Brain microvascular endothelial cell (primary cell): ENCODE results near the gene POP4.

Source experiments
- DNase-seq: peaks from one replicate; pipeline ENCODE4 v3.0.0-alpha.2; 2020
- H3K27ac ChIP-seq: fragments of 250-450 bp; sonication (Bioruptor Pico); 2 replicates; pipeline ENCODE4 v1.5.1; 2020; ENCODE audit warnings: mild to moderate bottlenecking, moderate library complexity
- H3K27me3 ChIP-seq: fragments of 250-450 bp; sonication (Bioruptor Pico); replicated peaks from 2 replicates; pipeline ENCODE4 v1.5.1; 2020; ENCODE audit warnings: mild to moderate bottlenecking
- H3K36me3 ChIP-seq: fragments of 250-450 bp; sonication (Bioruptor Pico); replicated peaks from 2 replicates; pipeline ENCODE4 v1.5.1; 2020; ENCODE audit warnings: mild to moderate bottlenecking
- H3K4me3 ChIP-seq: 2 replicates; pipeline ENCODE4 v1.5.1; 2011; ENCODE audit warnings: low read depth, mild to moderate bottlenecking, control low read depth, low read length, moderate library complexity
- in situ Hi-C: cut with HindIII; loops from 2 replicates; pipeline ENCODE4 v1.10.0; 2017; ENCODE audit warnings: low sequenced_read_pairs, low pct_ligation_motif_present
- TF ChIP-seq, protein P1 (sequence below): IDR thresholded peaks from 2 replicates; pipeline ENCODE4 v1.5.1; 2011; ENCODE audit warnings: low read depth, mild to moderate bottlenecking, moderate library complexity, low read length, control low read depth, inconsistent platforms; ENCODE audit errors: missing control alignments

The POP4 gene

GRCh38 chr19:29574510-29574909 lies 31.6 kb upstream of the POP4 start:
- Histone ChIP-seq H3K36me3 (no peaks in the 10 kb centered on the region), H3K4me3 (no peak overlapping the region), H3K27ac (no peak overlapping the region), H3K27me3 (no peaks in the 10 kb centered on the region)
- TF ChIP-seq, protein P1, sequence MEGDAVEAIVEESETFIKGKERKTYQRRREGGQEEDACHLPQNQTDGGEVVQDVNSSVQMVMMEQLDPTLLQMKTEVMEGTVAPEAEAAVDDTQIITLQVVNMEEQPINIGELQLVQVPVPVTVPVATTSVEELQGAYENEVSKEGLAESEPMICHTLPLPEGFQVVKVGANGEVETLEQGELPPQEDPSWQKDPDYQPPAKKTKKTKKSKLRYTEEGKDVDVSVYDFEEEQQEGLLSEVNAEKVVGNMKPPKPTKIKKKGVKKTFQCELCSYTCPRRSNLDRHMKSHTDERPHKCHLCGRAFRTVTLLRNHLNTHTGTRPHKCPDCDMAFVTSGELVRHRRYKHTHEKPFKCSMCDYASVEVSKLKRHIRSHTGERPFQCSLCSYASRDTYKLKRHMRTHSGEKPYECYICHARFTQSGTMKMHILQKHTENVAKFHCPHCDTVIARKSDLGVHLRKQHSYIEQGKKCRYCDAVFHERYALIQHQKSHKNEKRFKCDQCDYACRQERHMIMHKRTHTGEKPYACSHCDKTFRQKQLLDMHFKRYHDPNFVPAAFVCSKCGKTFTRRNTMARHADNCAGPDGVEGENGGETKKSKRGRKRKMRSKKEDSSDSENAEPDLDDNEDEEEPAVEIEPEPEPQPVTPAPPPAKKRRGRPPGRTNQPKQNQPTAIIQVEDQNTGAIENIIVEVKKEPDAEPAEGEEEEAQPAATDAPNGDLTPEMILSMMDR: no peak
- in situ Hi-C loops: no loop called here
- no peak for DNase-seq

- in situ Hi-C loops: no loop called here
- Histone ChIP-seq H3K27ac (no peak overlapping the region), H3K4me3 (no peak overlapping the region), H3K36me3 (no peaks in the 10 kb centered on the region), H3K27me3 (no peaks in the 10 kb centered on the region)
- TF ChIP-seq, protein P1: no peak
- no peak for DNase-seq
Observed at GRCh38 chr19:29576046-29576606, 30.0 kb upstream of the POP4 start.

GRCh38 chr19:29576761-29577648 lies 29.1 kb upstream of the POP4 start:
- in situ Hi-C loops: no loop called here
- Histone ChIP-seq H3K27me3 (no peaks in the 10 kb centered on the region), H3K4me3 (no peak overlapping the region), H3K27ac (no peak overlapping the region), H3K36me3 (no peaks in the 10 kb centered on the region)
- TF ChIP-seq, protein P1: no peak
- DNase-seq: peak; percentile 5

GRCh38 chr19:29577649-29577963 lies 28.5 kb upstream of the POP4 start:
- Histone ChIP-seq H3K27ac (no peak overlapping the region), H3K27me3 (no peaks in the 10 kb centered on the region), H3K36me3 (no peaks in the 10 kb centered on the region), H3K4me3 (no peak overlapping the region)
- DNase-seq: no peak
- TF ChIP-seq, protein P1: no peak
- in situ Hi-C loops: no loop called here

DNA sequence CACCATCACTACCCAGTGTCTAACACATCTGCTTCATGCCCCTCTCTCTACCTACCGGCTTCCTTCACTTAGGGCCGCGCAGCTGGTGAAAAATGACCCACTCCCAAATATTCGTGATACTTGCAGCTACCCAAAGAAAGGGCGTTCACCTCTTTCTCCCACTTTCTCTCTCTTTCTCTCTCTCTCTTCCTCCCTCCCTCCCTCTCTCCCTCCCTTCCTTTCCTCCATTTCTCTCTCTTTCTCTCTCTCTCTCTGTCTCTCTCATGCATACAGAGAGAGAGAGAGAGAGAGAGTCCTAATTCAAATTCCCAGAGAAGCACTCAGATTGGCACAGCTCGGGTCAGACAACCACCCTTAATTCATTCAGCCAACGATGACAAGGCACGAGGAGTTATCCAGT lies 27.7 kb upstream of the POP4 start:
- Histone ChIP-seq H3K4me3 (no peak overlapping the region), H3K27me3 (no peaks in the 10 kb centered on the region), H3K27ac (no peak overlapping the region), H3K36me3 (no peaks in the 10 kb centered on the region)
- TF ChIP-seq, protein P1: no peak
- no peak for DNase-seq
- in situ Hi-C loops: no loop called here
